ENCODE data around the gene ELOVL6.

The ELOVL6 gene

GRCh38 chr4:110073053-110073845 is 125.2 kb downstream of the ELOVL6 start:
- Mint-ChIP-seq H3K27me3 (no peaks in the 10 kb centered on the region), H3K36me3 (ENCODE audit: low read depth) (peaks cover 9% of the 10 kb centered on the region), H3K9me3 (peaks cover 8% of the 10 kb centered on the region), H3K4me1 (ENCODE audit: low read depth) (no peaks in the 10 kb centered on the region), H3K27ac (no peak overlapping the region), H3K4me3 (no peak overlapping the region)

GRCh38 chr4:110071466-110071865 is 126.9 kb downstream of the ELOVL6 start:
- no peaks in the 10 kb centered on the region for H3K36me3 Mint-ChIP-seq (ENCODE audit: low read depth)
- H3K4me3 Mint-ChIP-seq: no peak overlapping the region
- H3K27ac Mint-ChIP-seq: no peak overlapping the region
- no peaks in the 10 kb centered on the region for H3K9me3 Mint-ChIP-seq
- no peaks in the 10 kb centered on the region for H3K27me3 Mint-ChIP-seq
- no peaks in the 10 kb centered on the region for H3K4me1 Mint-ChIP-seq (ENCODE audit: low read depth)

- no peaks in the 10 kb centered on the region for H3K36me3 Mint-ChIP-seq (ENCODE audit: low read depth)
- H3K27ac Mint-ChIP-seq: no peak overlapping the region
- H3K27me3 Mint-ChIP-seq: no peaks in the 10 kb centered on the region
- no peaks in the 10 kb centered on the region for H3K9me3 Mint-ChIP-seq
- no peak overlapping the region for H3K4me3 Mint-ChIP-seq
- H3K4me1 Mint-ChIP-seq (ENCODE audit: low read depth): no peaks in the 10 kb centered on the region
These were observed 130.2 kb downstream of the ELOVL6 start for GRCh38 chr4:110068248-110068647.

- Mint-ChIP-seq H3K9me3 (no peaks in the 10 kb centered on the region), H3K4me3 (no peak overlapping the region), H3K4me1 (ENCODE audit: low read depth) (peaks cover 15% of the 10 kb centered on the region), H3K36me3 (ENCODE audit: low read depth) (no peaks in the 10 kb centered on the region), H3K27me3 (no peaks in the 10 kb centered on the region), H3K27ac (no peak overlapping the region)
These were observed 133.5 kb downstream of the ELOVL6 start for GRCh38 chr4:110064934-110065333.

GRCh38 chr4:110064295-110064694 is 134.1 kb downstream of the ELOVL6 start:
- Mint-ChIP-seq H3K27ac (no peak overlapping the region), H3K36me3 (ENCODE audit: low read depth) (no peaks in the 10 kb centered on the region), H3K9me3 (no peaks in the 10 kb centered on the region), H3K4me3 (no peak overlapping the region), H3K27me3 (no peaks in the 10 kb centered on the region), H3K4me1 (ENCODE audit: low read depth) (peaks cover 22% of the 10 kb centered on the region)

GRCh38 chr4:110062166-110062565 is 136.2 kb downstream of the ELOVL6 start:
- H3K4me1 Mint-ChIP-seq (ENCODE audit: low read depth): peaks cover 29% of the 10 kb centered on the region
- H3K27ac Mint-ChIP-seq: no peak overlapping the region
- H3K36me3 Mint-ChIP-seq (ENCODE audit: low read depth): no peaks in the 10 kb centered on the region
- H3K9me3 Mint-ChIP-seq: no peaks in the 10 kb centered on the region
- no peaks in the 10 kb centered on the region for H3K27me3 Mint-ChIP-seq
- no peak overlapping the region for H3K4me3 Mint-ChIP-seq

- H3K27ac Mint-ChIP-seq: no peak overlapping the region
- H3K9me3 Mint-ChIP-seq: no peaks in the 10 kb centered on the region
- no peaks in the 10 kb centered on the region for H3K36me3 Mint-ChIP-seq (ENCODE audit: low read depth)
- no peak overlapping the region for H3K4me3 Mint-ChIP-seq
- H3K27me3 Mint-ChIP-seq: no peaks in the 10 kb centered on the region
- peaks cover 29% of the 10 kb centered on the region for H3K4me1 Mint-ChIP-seq (ENCODE audit: low read depth)
These were observed 137.3 kb downstream of the ELOVL6 start for GRCh38 chr4:110061076-110061475.

GRCh38 chr4:110059556-110060191 is 138.7 kb downstream of the ELOVL6 start:
- Mint-ChIP-seq H3K27me3 (no peaks in the 10 kb centered on the region), H3K4me3 (peak overlapping the region; percentile 28), H3K36me3 (ENCODE audit: low read depth) (no peaks in the 10 kb centered on the region), H3K9me3 (no peaks in the 10 kb centered on the region), H3K4me1 (ENCODE audit: low read depth) (peaks cover 37% of the 10 kb centered on the region), H3K27ac (peak overlapping the region; percentile 57)

GRCh38 chr4:110058677-110059076 is 139.7 kb downstream of the ELOVL6 start:
- H3K4me3 Mint-ChIP-seq: no peak overlapping the region
- no peak overlapping the region for H3K27ac Mint-ChIP-seq
- no peaks in the 10 kb centered on the region for H3K27me3 Mint-ChIP-seq
- H3K4me1 Mint-ChIP-seq (ENCODE audit: low read depth): peaks cover 37% of the 10 kb centered on the region
- H3K36me3 Mint-ChIP-seq (ENCODE audit: low read depth): no peaks in the 10 kb centered on the region
- H3K9me3 Mint-ChIP-seq: no peaks in the 10 kb centered on the region

- H3K27me3 Mint-ChIP-seq: no peaks in the 10 kb centered on the region
- H3K9me3 Mint-ChIP-seq: no peaks in the 10 kb centered on the region
These were observed 143.2 kb downstream of the ELOVL6 start for GRCh38 chr4:110055158-110055768.

GRCh38 chr4:110049951-110050925 is 148.2 kb downstream of the ELOVL6 start:
- Mint-ChIP-seq H3K27ac (no peak overlapping the region), H3K9me3 (no peaks in the 10 kb centered on the region), H3K27me3 (no peaks in the 10 kb centered on the region), H3K36me3 (ENCODE audit: low read depth) (no peaks in the 10 kb centered on the region), H3K4me1 (ENCODE audit: low read depth) (peaks cover 2% of the 10 kb centered on the region), H3K4me3 (no peak overlapping the region)

More at GRCh38 chr4:110055158-110055768, 143.2 kb downstream of the ELOVL6 start:
- H3K4me3 Mint-ChIP-seq: no peak overlapping the region
- H3K4me1 Mint-ChIP-seq (ENCODE audit: low read depth): peaks cover 25% of the 10 kb centered on the region
- H3K27ac Mint-ChIP-seq: no peak overlapping the region
- H3K36me3 Mint-ChIP-seq (ENCODE audit: low read depth): no peaks in the 10 kb centered on the region

GRCh38 chr4:110046588-110047049 is 151.8 kb downstream of the ELOVL6 start:
- H3K4me1 Mint-ChIP-seq (ENCODE audit: low read depth): peaks cover 7% of the 10 kb centered on the region
- H3K36me3 Mint-ChIP-seq (ENCODE audit: low read depth): no peaks in the 10 kb centered on the region
- no peak overlapping the region for H3K27ac Mint-ChIP-seq
- no peak overlapping the region for H3K4me3 Mint-ChIP-seq
- peaks cover 14% of the 10 kb centered on the region for H3K27me3 Mint-ChIP-seq
- H3K9me3 Mint-ChIP-seq: no peaks in the 10 kb centered on the region

- no peak overlapping the region for H3K27ac Mint-ChIP-seq
- peaks cover 14% of the 10 kb centered on the region for H3K27me3 Mint-ChIP-seq
- H3K4me1 Mint-ChIP-seq (ENCODE audit: low read depth): peaks cover 7% of the 10 kb centered on the region
- no peaks in the 10 kb centered on the region for H3K9me3 Mint-ChIP-seq
- no peaks in the 10 kb centered on the region for H3K36me3 Mint-ChIP-seq (ENCODE audit: low read depth)
- no peak overlapping the region for H3K4me3 Mint-ChIP-seq
These were observed 155.6 kb downstream of the ELOVL6 start for GRCh38 chr4:110042545-110043517.

Data from stimulated activated naive CD8-positive, alpha-beta T cell treated with anti-CD3 and anti-CD28 coated beads, Interleukin-15, Interleukin-2, amounts not matched to agents 100 ng/mL and 50 ng/mL, for 24 hours (primary cell).